Islet of Langerhans (tissue), 1 donor: ENCODE results near the gene PPP1CC.
"Not testable (repeated sequence)": the region's sequence is repeated elsewhere in the genome, so short reads cannot be mapped to it uniquely, and the experiment has no call there.

Source experiments
- FAIRE-seq: peaks from one replicate; lab custom pipeline; 2011; peaks lifted over from hg19 to GRCh38; lab: Jason Lieb, UNC

PPP1CC gene

GRCh38 chr12:110725267-110725666, 17.4 kb downstream of the PPP1CC start:
- FAIRE-seq = no peak

- FAIRE-seq = not testable (repeated sequence)
Measured at GRCh38 chr12:110722892-110723291, 19.8 kb downstream of the PPP1CC start.

- no peak for FAIRE-seq
Measured at GRCh38 chr12:110721570-110721969, 21.1 kb downstream of the PPP1CC start.

GRCh38 chr12:110720516-110720915, 22.2 kb downstream of the PPP1CC start:
- no peak for FAIRE-seq

- no peak for FAIRE-seq
Measured at GRCh38 chr12:110718222-110718908, 24.3 kb downstream of the PPP1CC start.

GRCh38 chr12:110717037-110717436, 25.7 kb downstream of the PPP1CC start:
- no peak for FAIRE-seq

GRCh38 chr12:110708917-110709316, 33.8 kb downstream of the PPP1CC start:
- FAIRE-seq = no peak

GRCh38 chr12:110705309-110705708, 37.4 kb downstream of the PPP1CC start:
- FAIRE-seq = no peak

- FAIRE-seq = no peak
Measured at GRCh38 chr12:110704750-110705149, 37.9 kb downstream of the PPP1CC start.

GRCh38 chr12:110704231-110704630, 38.5 kb downstream of the PPP1CC start:
- no peak for FAIRE-seq

- FAIRE-seq = no peak
Measured at GRCh38 chr12:110702081-110702480, 40.6 kb downstream of the PPP1CC start.

GRCh38 chr12:110699591-110700445, 42.9 kb downstream of the PPP1CC start:
- no peak for FAIRE-seq

GRCh38 chr12:110698171-110698902, 44.4 kb downstream of the PPP1CC start:
- no peak for FAIRE-seq

GRCh38 chr12:110697236-110697635, 45.5 kb downstream of the PPP1CC start:
- FAIRE-seq = no peak

GRCh38 chr12:110696283-110696682, 46.4 kb downstream of the PPP1CC start:
- no peak for FAIRE-seq

GRCh38 chr12:110694330-110694901, 48.3 kb downstream of the PPP1CC start:
- FAIRE-seq = no peak

- FAIRE-seq = no peak
Measured at GRCh38 chr12:110693731-110694130, 49.0 kb downstream of the PPP1CC start.

- FAIRE-seq = no peak
Measured at GRCh38 chr12:110690127-110690430, 52.6 kb downstream of the PPP1CC start.

GRCh38 chr12:110689281-110690126, 53.2 kb downstream of the PPP1CC start:
- no peak for FAIRE-seq

- FAIRE-seq = no peak
Measured at GRCh38 chr12:110688446-110689280, 54.0 kb downstream of the PPP1CC start, which contains the start of gene HVCN1. HVCN1 (minus strand) TSS chr12:110689115; CDS start chr12:110683245, 5,870 bp downstream.
